ENCODE data around the gene CLCF1. TPM values are rescaled to one million over a fixed set of nuclear protein-coding genes. Genes with fewer than 3 reads are reported as not detected.

The CLCF1 gene
- total RNA-seq, 1 donor from 2014 or later, result 5.3 TPM

- no peak for DNase-seq
Measured at GRCh38 chr11:67395555-67396258, 22.3 kb upstream of the CLCF1 start.

GRCh38 chr11:67393990-67394389, 20.6 kb upstream of the CLCF1 start:
- no peak for DNase-seq

- DNase-seq, result no peak
Measured at GRCh38 chr11:67393437-67393836, 20.0 kb upstream of the CLCF1 start.

GRCh38 chr11:67392183-67392715, 18.9 kb upstream of the CLCF1 start:
- DNase-seq, result no peak

- DNase-seq, result peak; percentile 98
Measured at GRCh38 chr11:67391304-67392182, 18.1 kb upstream of the CLCF1 start, which contains the start of gene RAD9A. Gene RAD9A, plus strand, starts transcription at chr11:67391986. Its CDS starts 59 bp downstream, at chr11:67392045.

GRCh38 chr11:67390947-67391303, 17.5 kb upstream of the CLCF1 start:
- DNase-seq, result no peak

- no peak for DNase-seq
Measured at GRCh38 chr11:67389477-67389876, 16.1 kb upstream of the CLCF1 start.

GRCh38 chr11:67387518-67387917, 14.1 kb upstream of the CLCF1 start:
- DNase-seq, result no peak

GRCh38 chr11:67387069-67387468, 13.7 kb upstream of the CLCF1 start:
- no peak for DNase-seq

GRCh38 chr11:67384851-67385366, 11.5 kb upstream of the CLCF1 start:
- no peak for DNase-seq

GRCh38 chr11:67382276-67383136, 9.1 kb upstream of the CLCF1 start:
- peak; percentile 89 for DNase-seq

- no peak for DNase-seq
Measured at GRCh38 chr11:67381244-67381972, 8.0 kb upstream of the CLCF1 start.

- no peak for DNase-seq
Measured at GRCh38 chr11:67379061-67380058, 6.0 kb upstream of the CLCF1 start.

- no peak for DNase-seq
Measured at GRCh38 chr11:67378544-67378943, 5.1 kb upstream of the CLCF1 start.

GRCh38 chr11:67376873-67377808, 3.7 kb upstream of the CLCF1 start:
- DNase-seq, result no peak

GRCh38 chr11:67376063-67376820, 2.8 kb upstream of the CLCF1 start:
- DNase-seq, result no peak

- DNase-seq, result no peak
Measured at GRCh38 chr11:67375320-67376055, 2.1 kb upstream of the CLCF1 start.

All from tongue (tissue), 2 donors.